ENCODE data around the gene NCEH1. TPM values are rescaled to one million over a fixed set of nuclear protein-coding genes. Genes with fewer than 3 reads are reported as not detected.
A peak's percentile ranks its signal among the peaks of the same experiment; 100 is the strongest.

NCEH1 gene
- total RNA-seq, 1 experiment from 2014 or later: 11.5 TPM

DNA sequence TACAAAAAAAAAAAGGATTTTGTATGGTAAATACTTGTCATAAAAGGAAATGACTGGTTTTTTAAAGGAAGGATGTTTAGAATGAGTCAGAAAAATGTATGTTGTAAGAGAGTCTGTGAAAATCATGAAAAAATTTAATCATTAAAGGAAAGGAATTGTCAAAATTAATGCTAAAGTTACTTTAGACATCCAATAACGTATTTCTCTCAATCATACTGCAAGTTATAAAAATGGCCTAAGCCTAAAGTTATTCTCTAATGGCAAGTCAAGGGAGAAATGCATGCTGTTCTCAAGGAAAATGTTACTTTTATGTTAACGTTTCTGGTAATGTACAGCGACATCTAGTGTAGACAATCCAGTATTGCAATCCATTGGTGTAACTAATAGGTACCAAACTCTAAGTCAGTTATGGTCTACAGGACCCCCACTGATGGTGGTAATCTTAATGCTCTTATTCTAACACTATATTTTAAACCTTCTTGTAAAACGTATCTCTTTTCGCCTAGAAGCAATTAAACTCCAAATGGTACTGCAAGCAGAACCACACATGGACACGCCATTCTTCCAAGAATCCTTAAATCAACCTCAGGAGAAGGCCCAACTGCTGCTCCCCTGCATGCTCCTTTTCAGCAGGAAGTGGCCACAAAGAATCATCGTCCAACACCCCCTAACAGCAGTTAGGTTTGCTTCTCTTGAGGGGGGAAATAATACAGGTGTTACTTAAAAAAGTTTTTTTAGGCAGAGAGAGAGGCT lies 35.2 kb downstream of the NCEH1 start (continued):
- TF ChIP-seq SIN3A (IDR thresholded peaks at IDR 0.05; ENCODE audit: low read depth): no peak

GRCh38 chr3:172673210-172673679 lies 37.6 kb downstream of the NCEH1 start:
- ChIA-PET CTCF (interaction anchor here (0.7 to 3.3 kb wide), 24 partner anchors 9 to 1041 kb away, joined by 3 to 15 read pairs (median 3); partner anchors contain the start of genes ECT2 and NCEH1), RAD21 (ENCODE audit: low non-redundant PET in 1 of 2, low total read pairs in 2 of 2, uncharacterized antibody in 2 of 2, unreplicated experiment in 2 of 2) (no interaction called here), POLR2A (interaction anchor here (1.7 kb wide), 1 partner anchor 77 kb away, joined by 4 read pairs; the partner anchor contains the start of gene ECT2)
- Histone ChIP-seq H3K4me2 (ENCODE audit: low read length) (peak overlapping the region; percentile 14; the same call in 1 of the 2 replicates), H3K4me3 (replicated peaks in 1 of 2; ENCODE audit: low read depth in 1 of 2, low read length in 2 of 2) (no peak overlapping the region), H3K27ac (ENCODE audit: low read depth, low read length) (no peak overlapping the region), H3K36me3 (ENCODE audit: control insufficient read depth in 1 of 2, insufficient read depth in 2 of 2, low read length in 2 of 2) (no peaks in the 10 kb centered on the region), H3K9me3 (ENCODE audit: control insufficient read depth in 1 of 2, insufficient read depth in 1 of 2, low read depth in 1 of 2, low read length in 2 of 2) (no peaks in the 10 kb centered on the region), H3K9me2 (ENCODE audit: insufficient read depth) (no peaks in the 10 kb centered on the region), H3K4me1 (ENCODE audit: control insufficient read depth in 1 of 2, insufficient read depth in 2 of 2, low read length in 2 of 2) (peaks cover 0 to 12% of the 10 kb centered on the region in 2 experiments; a peak in 3 of 4 replicates), H3K79me2 (ENCODE audit: insufficient read depth, low read length) (peaks cover 9% of the 10 kb centered on the region), H3K27me3 (ENCODE audit: insufficient read depth, low read length) (no peaks in the 10 kb centered on the region), H3K9ac (ENCODE audit: low read length) (no peak overlapping the region), H2AFZ (ENCODE audit: low read depth, low read length, poor library complexity, severe bottlenecking) (no peak overlapping the region), H4K20me1 (ENCODE audit: insufficient read depth) (no peaks in the 10 kb centered on the region)
- ATAC-seq (peak; percentile 97), DNase-seq (ENCODE audit: low read depth, low spot score) (peak; percentile 66)
- intact Hi-C loops (cut with micrococcal nuclease): loop anchor here (2.0 kb wide), 1 partner anchor 38 kb away; the partner anchor contains the start of gene NCEH1
- no TSS peak for BruUV-seq (replicated peaks)
- TF ChIP-seq ELF1 (IDR thresholded peaks at IDR 0.05; ENCODE audit: borderline replicate concordance, low read depth): no peak
- TF ChIP-seq, protein P1, sequence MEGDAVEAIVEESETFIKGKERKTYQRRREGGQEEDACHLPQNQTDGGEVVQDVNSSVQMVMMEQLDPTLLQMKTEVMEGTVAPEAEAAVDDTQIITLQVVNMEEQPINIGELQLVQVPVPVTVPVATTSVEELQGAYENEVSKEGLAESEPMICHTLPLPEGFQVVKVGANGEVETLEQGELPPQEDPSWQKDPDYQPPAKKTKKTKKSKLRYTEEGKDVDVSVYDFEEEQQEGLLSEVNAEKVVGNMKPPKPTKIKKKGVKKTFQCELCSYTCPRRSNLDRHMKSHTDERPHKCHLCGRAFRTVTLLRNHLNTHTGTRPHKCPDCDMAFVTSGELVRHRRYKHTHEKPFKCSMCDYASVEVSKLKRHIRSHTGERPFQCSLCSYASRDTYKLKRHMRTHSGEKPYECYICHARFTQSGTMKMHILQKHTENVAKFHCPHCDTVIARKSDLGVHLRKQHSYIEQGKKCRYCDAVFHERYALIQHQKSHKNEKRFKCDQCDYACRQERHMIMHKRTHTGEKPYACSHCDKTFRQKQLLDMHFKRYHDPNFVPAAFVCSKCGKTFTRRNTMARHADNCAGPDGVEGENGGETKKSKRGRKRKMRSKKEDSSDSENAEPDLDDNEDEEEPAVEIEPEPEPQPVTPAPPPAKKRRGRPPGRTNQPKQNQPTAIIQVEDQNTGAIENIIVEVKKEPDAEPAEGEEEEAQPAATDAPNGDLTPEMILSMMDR (IDR thresholded peaks at IDR 0.05 in 2 of 3, conservative IDR thresholded peaks at IDR 0.05 in 1 of 3; ENCODE audit: borderline replicate concordance in 1 of 3, insufficient read depth in 1 of 3, low read depth in 2 of 3, low read length in 2 of 3): peak; percentile 81 to 90 (median 83)
- TF ChIP-seq CBX3 (IDR thresholded peaks at IDR 0.05; ENCODE audit: low read depth): peak; percentile 43; the same call in 1 of the 2 replicates
- no peak for TF ChIP-seq ATF3 (IDR thresholded peaks at IDR 0.05)
- TF ChIP-seq RAD21 (IDR thresholded peaks at IDR 0.05; ENCODE audit: low read depth): peak; percentile 89

All from HCT116 (cell line).